Activated CD4-positive, CD25-positive, alpha-beta regulatory T cell treated with anti-CD3 and anti-CD28 coated beads, Interleukin-2, amount 50 U/mL, for 24 hours (primary cell): ENCODE measurements around the gene GNGT1.
A peak's percentile ranks its signal among the peaks of the same experiment; 100 is the strongest.
"Not testable (repeated sequence)": the region's sequence is repeated elsewhere in the genome, so short reads cannot be mapped to it uniquely, and the experiment has no call there.

Source experiments
- ATAC-seq, 2 donors: fragments of 150-1000 bp; cut with Tn5 transposase; one replicate each; pipeline ENCODE4 v1.10.0; 2021; ENCODE audit warnings: mild to moderate bottlenecking in 1 of 2, moderate library complexity in 1 of 2

GNGT1 gene

GRCh38 chr7:93910076-93910994, 4.0 kb downstream of the GNGT1 start:
- ATAC-seq = no peak

GRCh38 chr7:93911242-93911641, 4.9 kb downstream of the GNGT1 start:
- not testable (repeated sequence) for ATAC-seq

GRCh38 chr7:93911661-93912060, 5.3 kb downstream of the GNGT1 start:
- ATAC-seq = peak; percentile 30 to 35

- ATAC-seq = no peak
Measured at GRCh38 chr7:93913197-93913596, 6.8 kb downstream of the GNGT1 start.

GRCh38 chr7:93914581-93915066, 8.3 kb downstream of the GNGT1 start:
- no peak for ATAC-seq

GRCh38 chr7:93915206-93915842, 9.0 kb downstream of the GNGT1 start:
- ATAC-seq = not testable (repeated sequence)

- peak; percentile 51 to 59 for ATAC-seq
Measured at GRCh38 chr7:93915888-93916287, 9.5 kb downstream of the GNGT1 start.

GRCh38 chr7:93916315-93916714, 9.9 kb downstream of the GNGT1 start:
- ATAC-seq = not testable (repeated sequence)

GRCh38 chr7:93920496-93921182, 14.3 kb downstream of the GNGT1 start:
- no peak for ATAC-seq

GRCh38 chr7:93921186-93921585, 14.8 kb downstream of the GNGT1 start:
- ATAC-seq = no peak

GRCh38 chr7:93921607-93922566, 15.5 kb downstream of the GNGT1 start, which contains the start of gene GNG11:
Gene GNG11 (plus strand): TSS chr7:93921735. CDS start chr7:93922138, 403 bp downstream.
- peak; percentile 49 to 61 for ATAC-seq

GRCh38 chr7:93923296-93923695, 16.9 kb downstream of the GNGT1 start:
- ATAC-seq = no peak

- ATAC-seq = no peak
Measured at GRCh38 chr7:93923942-93924341, 17.6 kb downstream of the GNGT1 start.

GRCh38 chr7:93926800-93927199, 20.4 kb downstream of the GNGT1 start:
- ATAC-seq = no peak

GRCh38 chr7:93927585-93927984, 21.2 kb downstream of the GNGT1 start:
- ATAC-seq = no peak

GRCh38 chr7:93931655-93932054, 25.3 kb downstream of the GNGT1 start:
- no peak for ATAC-seq

- ATAC-seq = no peak
Measured at GRCh38 chr7:93933156-93933555, 26.8 kb downstream of the GNGT1 start.

GRCh38 chr7:93935102-93935501, 28.7 kb downstream of the GNGT1 start:
- ATAC-seq = no peak

- ATAC-seq = no peak
Measured at GRCh38 chr7:93937818-93938217, 31.5 kb downstream of the GNGT1 start.

- no peak for ATAC-seq
Measured at GRCh38 chr7:93938293-93938692, 31.9 kb downstream of the GNGT1 start.

GRCh38 chr7:93941945-93942344, 35.6 kb downstream of the GNGT1 start:
- ATAC-seq = no peak
